HG03442 (cell line): Measurements from ENCODE around the gene FAN1.

Source experiments
- ATAC-seq: cut with Tn5 transposase; IDR thresholded peaks from one replicate; pipeline ENCODE4 v1.9.1; 2021; ENCODE audit warnings: mild to moderate bottlenecking, moderate library complexity; ENCODE audit not compliant: unreplicated experiment

FAN1 gene

DNA sequence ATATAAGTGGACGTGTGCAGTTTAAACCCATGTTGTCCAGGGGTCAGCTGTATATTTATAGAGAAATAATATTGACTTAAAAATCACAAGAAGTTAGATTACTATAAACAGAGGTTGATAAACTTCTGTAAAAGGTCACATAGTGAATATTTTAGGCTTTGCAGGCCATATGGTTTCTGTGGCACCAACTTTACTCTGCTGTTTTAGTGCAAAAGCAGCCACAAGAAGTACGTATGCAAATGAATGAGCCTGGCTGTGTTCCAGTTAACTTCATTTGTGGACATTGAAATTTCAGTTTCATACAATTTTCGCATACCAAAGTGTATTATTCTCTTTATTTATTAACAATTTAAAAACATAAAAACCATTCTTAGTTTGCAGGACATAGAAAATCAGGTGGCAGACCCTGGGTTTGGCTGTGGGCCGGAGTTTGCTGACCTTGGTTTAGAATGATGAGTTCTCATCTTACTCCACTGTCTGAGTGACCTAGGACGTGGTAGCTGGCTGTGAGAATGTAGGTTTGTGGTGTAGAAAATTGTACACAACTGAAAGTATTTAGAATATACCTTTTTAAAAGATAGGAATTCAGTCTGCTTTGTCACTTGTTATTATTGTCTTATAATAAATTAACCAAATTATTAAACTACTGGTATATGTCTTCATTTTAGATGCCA, 16.3 kb downstream of the FAN1 start:
- ATAC-seq: no peak

DNA sequence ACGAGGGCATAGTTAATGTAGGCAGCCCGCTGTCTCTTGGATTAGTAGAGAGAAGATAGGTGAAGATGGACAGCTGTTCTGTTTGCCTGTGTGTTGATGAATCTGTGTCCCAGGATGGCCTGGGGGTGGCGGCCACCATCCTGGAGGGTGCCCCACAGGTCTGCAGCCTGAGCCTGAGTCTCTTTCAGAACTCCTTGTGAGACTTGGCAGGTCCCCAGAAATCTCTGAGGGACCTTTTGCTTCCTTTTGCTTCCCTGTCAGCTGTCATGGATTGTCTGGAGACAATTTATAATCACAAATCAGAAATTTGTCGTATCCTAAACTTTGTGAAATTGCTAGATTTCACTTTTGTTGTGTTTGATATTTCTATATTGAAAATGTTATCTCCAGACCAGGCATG, 17.4 kb downstream of the FAN1 start:
- ATAC-seq: no peak

DNA sequence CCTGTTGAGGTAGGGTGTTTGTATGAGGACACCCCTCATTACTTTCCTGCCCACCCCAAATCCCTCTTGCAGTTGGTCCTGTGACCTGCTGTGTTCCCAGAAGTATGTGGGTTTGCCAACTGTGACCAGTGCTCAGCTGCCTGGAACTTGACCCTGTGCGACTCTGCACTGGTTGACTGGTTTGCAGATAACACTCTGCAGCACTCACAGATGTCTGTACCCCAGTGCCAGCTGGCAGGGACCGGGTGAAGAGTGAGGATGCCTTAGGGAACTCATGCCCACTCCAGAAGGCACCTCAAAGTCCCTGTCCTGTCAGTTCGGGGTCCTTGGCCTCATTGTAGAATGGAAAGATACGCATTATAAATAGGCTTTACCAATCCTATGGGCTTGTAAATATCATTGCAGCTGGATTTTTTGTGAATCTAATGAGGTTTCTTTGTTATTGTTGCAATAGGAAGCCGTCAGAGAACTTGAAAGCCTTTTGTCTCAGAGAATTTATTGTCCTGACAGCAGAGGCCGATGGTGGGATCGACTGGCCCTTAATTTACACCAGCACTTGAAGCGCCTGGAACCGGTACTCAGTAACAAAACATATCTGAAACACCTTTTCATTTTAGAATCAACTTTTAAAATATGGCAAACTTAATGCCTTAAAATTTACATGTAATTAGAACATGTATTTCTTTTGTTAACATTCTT, 18.2 kb downstream of the FAN1 start:
- ATAC-seq: no peak

DNA sequence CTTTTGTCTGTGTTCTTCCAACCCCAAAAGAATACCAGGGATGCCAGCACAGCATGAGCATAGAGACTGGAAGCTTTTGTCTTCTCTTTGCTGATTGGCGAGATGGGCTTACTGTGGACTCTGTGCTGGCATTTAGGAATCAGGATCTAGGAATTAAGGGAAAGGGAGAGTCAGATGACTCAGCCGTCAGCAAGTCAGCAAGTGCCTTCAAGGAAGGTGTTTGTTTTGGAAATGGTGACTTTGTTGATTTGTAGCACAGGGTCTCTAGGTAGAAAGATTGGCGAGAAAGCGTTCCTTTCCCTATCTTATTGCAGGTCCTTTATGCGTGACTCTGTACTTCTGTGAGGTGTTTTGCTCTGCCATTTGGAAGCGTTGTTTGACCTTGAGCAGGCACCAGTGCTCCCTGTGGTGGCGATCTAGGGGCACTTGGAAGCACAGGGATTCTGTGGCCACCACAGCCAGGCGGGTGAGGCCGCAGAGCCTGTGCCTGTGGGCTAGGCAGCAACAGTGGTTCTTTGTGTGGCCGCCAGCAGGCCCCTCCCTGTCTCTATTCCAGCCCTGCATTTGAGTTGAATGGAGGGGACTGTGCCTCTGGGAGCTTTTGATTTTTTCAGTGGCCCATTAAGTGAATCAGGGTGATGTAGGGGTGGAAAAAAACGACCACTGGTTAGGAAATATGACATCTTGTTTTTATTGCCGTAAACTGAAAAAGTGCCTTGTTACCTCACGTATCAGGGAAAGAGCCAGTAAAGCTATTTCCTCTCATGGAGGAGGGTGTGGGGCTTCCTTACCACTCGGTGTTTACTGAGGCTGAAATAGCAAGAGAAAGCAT, 19.0 kb downstream of the FAN1 start:
- ATAC-seq: no peak

DNA sequence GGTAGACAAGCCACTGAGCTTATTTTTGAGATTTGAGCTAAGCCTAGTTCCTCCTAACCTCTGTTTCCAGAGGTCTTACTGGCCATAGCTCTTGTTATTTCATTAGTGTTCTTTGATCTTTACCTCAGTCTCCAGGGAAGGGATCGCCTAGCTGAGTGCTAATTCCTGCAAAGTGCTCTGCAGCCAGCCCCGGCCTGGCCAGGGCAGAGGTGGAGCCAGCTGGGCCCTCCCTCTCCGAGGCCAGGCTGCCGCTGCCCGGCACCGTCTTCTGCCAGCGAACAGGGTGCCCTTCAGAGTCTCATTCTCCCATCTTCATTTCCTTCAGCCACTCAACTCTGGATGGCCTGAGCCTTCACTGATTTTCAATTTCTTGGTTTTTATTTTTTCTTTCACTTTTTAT, 19.7 kb downstream of the FAN1 start:
- ATAC-seq: no peak

DNA sequence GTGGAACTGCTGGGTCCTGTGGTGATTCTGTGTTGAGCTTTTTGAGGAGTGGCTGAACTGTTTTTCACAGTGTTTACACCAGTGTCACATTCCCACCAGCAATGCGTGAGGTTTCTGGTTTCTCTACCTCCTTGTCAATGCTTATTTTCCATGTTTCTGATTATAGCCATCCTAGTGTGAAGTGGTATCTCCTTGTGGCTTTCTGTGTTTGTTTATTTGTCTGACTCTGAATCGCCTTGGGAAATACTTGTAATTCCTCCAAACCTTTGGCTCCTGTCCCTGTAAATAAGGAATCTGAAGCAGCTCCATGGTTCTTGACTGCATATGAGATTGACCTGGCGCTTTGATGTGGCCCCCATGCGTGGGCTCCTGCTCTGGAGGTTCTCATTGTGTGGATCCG, 20.6 kb downstream of the FAN1 start:
- no peak for ATAC-seq

DNA sequence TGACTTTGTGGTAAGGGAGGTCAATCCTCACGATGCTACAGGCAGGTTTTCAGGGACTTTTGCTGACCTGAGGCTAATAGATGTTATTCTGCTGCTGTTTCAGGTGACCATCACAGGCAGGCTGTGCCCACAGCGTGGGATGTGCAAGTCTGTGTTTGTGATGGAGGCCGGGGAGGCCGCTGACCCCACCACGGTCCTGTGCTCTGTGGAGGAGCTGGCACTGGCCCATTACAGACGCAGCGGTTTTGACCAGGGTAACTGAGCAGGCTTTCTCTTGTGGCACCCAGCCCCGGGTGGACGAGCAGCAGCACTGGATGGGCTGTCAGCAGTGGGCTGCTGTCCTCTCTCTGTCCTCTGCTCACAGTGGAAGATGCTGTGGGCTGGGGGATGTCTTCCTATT, 22.0 kb downstream of the FAN1 start:
- ATAC-seq: no peak

DNA sequence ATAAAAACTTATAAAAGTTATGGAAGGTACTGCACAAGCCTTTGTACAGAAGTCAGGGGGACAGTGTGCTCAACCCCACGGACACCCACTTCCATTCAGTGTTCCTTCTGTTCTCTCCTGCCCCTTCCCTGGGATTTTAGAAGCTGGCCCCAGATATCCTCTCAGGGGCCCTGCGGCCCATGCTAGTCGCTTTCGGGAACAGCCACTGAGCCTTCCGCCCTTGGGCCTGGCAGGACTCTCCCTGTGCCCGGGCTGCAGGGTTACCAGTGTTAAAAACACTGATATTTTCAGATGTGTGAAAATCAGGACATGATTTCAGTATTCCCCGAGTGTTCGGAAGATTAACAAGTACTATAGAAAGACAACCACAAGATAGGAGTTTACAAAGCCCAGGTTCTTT, 22.4 kb downstream of the FAN1 start:
- ATAC-seq: no peak

DNA sequence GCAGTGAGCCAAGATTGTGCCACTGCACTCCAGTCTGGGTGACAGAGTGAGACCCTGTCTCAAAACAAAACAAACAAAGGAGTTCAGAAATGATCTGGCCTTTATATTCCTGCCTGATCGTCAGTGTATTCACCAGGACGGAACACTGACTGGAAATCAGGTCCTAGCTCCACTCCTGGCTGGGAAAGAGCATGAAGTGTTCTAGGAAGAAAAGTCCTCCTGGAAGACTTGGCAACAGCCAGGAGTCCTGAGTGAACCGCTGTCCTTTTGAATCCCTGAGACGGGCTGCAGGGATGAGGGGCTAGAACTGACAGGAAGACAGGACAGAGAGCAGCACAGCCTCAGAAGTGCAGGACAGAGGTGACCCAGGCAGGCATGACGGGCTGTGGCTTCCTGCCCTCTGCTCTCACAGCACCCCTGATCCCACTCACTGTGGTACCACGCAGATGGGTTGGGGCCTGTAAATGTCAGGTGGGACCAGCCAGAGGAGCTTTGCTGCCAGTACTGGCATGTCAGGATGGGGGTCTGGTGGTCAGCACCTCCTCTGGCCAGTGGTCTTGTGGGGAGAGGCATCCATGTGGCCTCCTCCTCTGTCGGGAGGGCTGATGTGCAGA, 23.5 kb downstream of the FAN1 start:
- no peak for ATAC-seq

DNA sequence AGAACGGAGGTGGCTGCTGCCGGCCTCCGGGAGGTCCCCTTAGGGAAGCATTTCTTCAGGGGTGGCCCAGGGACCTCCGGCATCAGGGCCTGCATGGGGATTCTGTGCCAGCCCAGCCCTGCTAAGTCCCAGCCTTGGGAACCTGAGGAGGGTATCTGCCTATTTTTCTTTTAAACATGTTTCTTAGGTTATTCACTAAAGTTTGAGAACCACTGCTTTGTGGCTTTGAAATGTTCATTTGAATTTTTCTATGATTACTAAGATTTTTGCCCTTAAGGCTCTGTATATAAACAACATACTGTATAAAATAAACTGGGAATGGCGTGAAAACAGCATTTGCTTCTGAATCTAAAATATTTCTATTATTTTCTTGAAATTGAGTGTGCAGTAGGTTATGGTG, 24.4 kb downstream of the FAN1 start:
- no peak for ATAC-seq

DNA sequence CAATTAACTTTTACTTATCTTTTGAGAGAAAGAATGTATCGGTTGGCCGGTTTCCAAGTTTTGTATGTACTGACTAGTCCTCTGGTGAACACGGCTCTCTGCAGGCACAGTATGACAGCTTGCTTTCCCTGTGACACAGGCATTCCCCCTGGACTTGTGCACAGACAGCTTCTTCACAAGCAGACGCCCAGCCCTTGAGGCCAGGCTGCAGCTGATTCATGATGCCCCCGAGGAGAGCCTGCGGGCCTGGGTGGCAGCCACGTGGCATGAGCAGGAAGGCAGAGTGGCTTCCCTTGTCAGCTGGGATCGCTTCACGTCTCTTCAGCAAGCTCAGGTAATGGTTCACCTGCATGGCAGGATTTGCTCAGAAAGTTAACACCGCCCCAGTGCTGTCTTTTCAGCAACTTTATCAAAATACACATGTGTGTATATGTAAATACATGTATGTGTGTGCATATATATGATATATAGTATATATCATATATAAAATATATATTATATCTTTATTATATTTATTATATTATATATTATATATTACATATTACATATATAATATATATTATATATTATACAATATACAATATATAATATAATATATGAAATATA, 25.5 kb downstream of the FAN1 start:
- no peak for ATAC-seq

DNA sequence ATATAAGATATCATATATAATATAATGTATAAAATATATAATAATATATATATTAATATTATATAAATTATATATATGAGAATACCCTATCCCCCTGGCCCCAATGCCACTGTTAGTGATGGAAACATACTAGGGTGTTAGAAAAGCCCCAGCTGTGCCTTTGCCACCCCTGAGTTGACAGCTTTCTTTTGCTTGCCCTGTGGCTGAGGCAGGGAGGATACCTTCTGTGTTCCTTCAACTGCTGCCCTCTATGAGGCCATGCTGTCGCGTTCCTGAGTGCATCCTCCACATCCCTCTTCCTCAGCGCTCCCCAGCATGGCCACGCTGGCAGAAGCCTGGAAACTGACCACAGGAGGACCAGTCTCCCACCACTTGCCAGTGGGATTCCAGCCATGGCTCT, 26.3 kb downstream of the FAN1 start:
- no peak for ATAC-seq

DNA sequence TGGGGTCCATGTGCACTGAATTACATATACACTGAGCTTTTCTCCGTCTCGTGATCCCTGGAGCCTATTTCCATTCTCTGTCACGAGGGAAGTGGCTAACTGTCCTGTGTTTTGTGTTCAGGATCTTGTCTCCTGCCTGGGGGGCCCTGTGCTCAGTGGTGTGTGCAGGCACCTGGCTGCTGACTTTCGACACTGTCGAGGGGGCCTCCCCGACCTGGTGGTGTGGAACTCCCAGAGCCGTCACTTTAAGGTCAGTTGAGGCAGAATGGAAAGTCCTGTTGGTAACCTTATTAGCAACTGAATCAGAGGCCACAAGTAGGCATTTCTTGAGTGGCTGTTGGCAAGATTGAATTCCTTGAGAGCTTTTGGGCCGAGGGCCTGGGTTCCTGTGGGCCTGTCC, 26.7 kb downstream of the FAN1 start:
- no peak for ATAC-seq

DNA sequence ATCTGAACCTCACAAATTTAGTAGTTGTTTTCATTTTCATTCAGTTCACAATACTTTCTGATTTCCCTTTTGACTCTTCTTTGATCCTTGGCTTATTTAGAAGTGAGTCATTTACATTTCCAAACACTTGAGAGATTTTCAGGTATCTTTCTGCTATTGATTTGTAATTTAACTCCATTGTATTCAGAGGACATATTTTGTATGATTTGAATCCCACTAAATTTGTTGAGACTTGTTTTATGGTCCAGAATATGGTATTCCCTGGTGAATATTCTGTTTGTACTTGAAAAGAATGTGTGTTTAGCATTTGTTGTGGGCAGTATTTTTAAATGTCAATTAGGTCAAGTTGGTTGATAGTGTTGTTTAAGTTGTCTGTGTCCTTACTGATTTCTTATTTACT, 29.6 kb downstream of the FAN1 start:
- ATAC-seq: no peak

DNA sequence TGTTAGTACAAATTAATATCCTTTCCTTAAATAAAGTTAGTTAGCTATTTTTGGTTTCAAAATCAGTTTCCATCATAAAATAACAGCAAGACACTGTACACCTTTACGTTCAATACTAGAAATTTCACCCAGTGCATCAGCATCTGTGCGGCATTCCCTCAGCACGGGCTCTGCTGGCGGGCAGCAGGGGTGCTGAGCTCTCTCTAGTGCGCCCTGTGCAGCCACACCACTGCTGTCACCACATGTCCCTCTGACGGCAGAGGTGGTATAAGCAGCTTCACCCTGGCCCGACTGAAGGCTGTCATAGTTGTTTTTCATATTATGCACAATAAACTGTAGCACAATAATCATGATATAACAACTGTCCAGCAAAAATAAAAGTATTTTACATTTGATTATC, 35.4 kb downstream of the FAN1 start:
- no peak for ATAC-seq

DNA sequence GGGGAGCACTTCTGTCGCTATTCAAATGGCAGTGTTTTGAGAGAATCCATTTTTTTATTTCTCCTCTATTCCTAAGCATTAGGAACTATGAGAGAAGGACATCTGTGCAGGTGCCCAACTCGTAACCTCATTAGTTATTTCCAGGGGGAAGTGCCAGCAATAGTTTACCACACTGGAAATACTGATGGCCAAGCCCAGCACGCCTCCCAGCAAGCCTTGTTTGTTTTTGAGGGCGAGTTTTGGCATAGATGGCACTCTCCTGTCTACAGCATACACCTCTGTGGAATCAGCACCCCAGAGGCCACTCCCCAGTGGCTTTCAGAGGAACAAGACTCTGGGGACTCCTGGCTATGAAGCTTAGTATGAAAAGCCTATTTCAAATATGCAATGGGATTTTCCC, 36.6 kb downstream of the FAN1 start:
- ATAC-seq: no peak

DNA sequence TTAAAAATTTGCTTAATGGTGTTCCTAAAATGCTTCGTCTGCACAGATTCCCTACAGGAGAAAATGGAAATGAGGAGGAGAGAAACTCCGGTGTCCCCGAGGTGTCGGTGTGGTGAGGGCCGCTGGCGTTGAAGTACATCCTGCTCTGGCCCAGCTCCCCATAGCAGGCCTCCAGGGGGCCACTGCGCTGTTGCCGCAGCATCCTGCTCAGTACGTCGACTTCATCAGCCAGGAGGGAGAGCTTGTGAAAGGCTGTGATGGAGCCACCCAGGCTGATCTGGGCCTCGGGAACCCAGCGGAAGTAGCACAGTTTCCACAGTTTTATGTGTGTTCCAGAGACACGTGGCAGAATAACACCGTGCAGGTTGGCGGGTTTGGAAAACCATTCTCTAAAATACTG, 37.8 kb downstream of the FAN1 start:
- ATAC-seq: no peak

DNA sequence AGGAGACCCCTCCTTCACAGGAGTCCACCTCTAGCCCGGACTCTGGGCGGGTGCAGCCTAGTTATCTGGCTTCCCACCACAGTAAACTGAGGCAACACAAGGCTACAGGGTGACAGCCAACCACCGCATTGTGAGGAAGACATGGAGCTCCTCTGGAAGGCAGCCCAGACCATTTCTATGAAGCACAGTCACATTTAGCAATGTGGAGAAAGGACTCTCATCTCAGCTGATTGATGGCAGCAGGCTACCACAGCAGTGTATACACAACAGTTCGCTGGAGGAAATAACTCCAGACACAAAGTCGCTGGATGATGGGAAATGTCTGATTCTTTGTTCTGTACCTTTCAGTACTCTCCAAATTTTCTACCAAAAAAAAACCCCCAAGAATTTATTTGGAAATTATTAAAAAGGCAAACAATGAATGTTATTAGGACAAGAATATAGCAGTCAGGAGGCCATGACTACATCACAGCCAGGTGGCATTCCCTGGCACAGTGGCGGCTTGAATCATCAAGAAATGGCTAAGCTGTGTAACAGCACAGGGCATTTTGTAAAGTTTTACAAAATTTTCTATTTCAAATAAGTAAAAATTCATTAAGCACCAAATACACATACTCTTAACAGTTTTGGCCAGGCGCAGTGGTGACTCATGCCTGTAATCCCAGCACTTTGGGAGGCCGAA, 40.1 kb downstream of the FAN1 start:
- ATAC-seq: no peak

DNA sequence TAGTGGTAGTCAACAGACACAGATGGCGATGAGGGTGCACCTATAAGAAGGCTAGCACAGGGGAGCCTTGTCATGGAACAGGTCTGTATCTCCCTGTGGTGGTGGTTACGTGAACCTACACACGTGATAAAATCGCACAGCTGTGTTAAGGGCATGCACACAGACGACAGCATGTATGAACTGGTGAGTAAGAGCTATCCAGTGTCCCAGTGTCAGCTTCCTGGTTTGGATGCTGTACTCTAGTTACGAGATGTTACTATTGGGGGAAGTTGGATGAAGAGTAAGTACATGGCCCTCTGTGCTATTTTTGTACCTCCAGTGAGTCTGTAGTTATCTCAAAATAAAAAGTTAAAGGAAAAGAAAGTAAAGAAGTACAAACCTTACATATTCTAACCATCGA, 49.5 kb downstream of the FAN1 start:
- no peak for ATAC-seq

DNA sequence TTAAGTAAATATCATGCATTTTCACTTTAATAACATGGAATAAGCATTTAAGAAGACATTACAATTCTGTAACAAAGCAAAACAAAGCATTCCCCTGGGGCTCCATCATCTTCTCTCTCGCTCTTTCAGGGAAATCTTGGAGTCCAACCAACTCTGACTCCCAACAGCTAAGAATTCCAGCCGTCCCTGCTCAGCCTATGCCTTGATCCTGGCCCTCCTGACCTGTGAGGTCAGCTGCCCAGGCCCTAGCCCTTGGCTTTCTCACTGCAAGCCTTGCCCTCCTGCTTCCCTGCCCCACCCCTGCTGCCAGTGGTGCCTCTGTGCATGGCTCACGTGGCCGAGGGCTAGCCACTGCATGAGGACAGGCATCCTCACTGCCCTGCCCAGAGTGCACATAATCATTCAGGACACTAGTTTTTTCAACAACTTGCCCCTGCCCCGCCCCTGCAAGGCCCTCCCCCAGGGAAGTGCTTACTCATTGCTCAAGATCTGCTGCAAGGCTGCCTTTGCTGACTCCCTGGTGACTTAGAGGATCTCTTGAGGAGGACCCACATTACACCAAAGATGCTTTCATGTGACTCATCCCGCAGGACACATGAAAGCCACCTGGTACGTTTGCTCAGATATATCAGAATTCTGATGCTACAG, 50.1 kb downstream of the FAN1 start:
- ATAC-seq: no peak
